ENCODE data around the gene EHF.

DNA sequence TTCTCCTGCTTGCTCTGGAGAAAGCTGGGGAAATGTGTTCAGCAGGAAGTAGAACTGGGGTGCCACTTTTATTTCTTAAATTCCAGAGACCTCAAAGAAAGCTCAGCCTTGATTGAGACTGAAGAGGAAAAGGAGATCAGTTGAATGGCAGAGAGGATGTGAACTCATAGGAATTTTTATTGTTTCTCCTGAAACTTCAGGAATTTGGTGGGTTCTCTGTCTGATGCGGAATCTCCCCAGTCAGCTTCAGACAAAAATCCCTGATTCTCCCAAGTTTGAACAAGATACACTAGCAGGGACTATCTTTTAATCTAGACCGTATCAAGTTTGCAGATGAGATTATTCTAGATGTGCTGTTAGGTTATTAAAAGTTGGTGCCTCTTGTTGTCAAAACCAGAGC lies 23.0 kb downstream of the EHF start:
- TF ChIP-seq EZH2phosphoT487 (IDR thresholded peaks at IDR 0.05; ENCODE audit: insufficient read depth, low read depth): no peak
- TF ChIP-seq EZH2 (IDR thresholded peaks at IDR 0.05; ENCODE audit: insufficient read depth, poor library complexity, severe bottlenecking): no peak
